ENCODE measurements around the gene SHROOM1.

Gene SHROOM1

DNA sequence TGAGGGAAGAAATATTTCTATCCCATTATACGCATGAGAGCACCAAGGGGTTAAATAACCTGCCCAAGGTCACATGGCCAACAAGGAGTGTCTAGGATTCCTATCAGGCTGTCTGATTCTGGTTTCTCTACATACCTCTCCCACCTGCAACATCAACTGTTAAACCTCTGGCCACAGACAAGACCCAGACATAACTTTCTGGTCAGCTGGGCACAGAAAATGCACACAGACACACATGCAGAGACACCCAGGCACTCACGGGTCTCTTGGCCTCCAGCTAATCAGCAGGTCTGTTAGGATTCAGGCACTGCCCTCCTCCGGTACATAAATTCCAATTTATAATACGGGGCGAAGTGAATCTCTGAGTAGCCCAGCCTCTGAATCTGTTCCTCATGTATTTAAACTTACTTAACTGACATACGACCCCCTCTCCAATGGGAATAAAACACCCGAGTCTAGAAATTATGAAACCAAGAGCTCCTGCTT is 54.9 kb downstream of the SHROOM1 start:
- DNase-seq: no peak

DNA sequence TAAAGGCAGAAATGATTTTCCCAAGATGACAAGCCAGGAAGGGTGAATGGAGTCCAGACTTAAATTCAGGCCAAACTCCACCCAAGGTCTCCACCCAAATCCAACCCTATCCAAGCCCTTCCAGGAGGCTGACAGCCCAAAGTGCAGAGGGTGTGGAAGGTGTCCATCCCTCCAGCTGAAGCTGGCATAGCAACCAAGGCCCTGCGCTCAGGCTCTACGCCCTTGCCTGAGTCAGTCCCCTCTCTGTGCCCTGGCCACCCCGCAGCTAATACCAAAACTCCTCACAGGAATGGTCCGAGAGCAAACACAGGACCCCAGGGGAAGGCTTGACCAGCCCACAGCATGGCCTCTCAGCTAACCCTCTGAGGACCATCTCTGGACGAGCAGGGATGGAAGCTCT is 55.6 kb downstream of the SHROOM1 start:
- DNase-seq: no peak

DNA sequence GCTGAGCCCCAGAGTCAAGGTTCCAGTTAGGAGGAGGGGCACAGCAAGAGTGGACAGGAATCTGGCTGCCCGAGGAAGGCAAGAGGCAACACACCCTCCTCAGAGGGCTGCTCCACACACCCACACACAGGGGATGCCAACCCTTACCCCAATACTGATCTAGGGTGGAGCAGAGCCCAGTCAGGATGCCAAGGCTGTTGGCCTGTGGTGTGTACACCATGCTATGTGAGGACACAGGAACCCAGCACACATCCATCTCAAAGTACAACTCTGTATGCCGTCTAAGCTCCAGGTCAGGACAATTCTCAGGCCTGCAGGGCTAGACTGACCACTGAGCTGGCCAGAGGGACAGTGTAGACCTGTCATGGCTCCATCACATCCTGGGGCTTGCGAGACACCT is 56.0 kb downstream of the SHROOM1 start:
- DNase-seq: no peak

DNA sequence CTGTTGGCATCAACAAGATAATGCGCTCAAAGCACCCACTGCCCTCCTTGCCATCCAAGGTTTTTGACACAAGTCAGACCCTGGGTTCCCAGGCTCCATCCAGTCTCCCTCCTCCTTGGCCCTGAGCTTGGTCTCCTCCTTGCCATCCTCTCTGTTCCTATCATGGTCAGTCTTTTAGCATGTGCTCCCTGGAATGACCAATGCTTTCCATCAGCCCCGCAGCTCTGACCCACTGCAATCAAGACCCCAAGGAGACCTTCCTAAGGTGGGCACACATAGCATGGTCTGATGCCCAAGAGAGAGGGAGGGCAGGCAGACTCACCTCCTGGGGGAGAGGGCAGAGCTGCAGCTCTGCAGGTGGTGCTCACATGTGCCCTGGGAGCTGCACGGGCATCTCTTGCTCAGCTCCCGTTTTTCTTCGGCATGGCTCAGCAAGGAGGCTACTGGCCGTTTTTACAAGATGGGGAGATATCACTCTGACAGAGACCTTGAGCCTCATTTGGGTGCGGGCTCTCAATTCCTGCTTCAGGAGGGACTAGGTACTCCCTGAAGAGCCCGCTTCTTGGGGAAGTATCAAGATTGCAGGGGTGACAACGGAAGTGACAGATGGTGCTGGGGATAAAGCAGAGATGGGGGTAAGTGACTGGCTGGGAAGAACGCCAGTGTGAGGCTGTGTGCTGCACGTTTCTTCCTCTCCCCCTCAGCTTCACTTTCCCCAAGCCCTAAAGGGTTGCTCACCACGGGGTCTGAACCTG is 56.7 kb downstream of the SHROOM1 start:
- DNase-seq: peak; percentile 60

DNA sequence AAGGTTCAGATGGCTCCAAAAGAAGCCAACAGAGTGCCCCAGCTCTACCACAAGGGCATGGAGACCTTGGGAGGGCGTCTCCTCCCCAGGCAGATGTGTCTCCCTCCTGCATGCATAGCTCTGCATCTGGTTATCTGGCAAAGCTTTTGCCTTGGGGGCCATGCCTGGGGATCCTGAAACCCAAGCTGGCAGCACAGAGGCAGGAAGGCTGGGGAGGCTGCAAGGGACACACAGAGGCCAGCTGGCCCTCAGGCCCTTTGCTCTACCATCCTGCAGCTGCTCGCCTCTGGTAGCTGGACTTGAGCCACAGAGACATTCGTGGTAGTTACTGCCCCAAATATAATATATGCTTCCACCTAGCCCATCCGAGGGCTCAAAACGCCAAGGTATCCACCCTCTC is 57.3 kb downstream of the SHROOM1 start:
- no peak for DNase-seq

DNA sequence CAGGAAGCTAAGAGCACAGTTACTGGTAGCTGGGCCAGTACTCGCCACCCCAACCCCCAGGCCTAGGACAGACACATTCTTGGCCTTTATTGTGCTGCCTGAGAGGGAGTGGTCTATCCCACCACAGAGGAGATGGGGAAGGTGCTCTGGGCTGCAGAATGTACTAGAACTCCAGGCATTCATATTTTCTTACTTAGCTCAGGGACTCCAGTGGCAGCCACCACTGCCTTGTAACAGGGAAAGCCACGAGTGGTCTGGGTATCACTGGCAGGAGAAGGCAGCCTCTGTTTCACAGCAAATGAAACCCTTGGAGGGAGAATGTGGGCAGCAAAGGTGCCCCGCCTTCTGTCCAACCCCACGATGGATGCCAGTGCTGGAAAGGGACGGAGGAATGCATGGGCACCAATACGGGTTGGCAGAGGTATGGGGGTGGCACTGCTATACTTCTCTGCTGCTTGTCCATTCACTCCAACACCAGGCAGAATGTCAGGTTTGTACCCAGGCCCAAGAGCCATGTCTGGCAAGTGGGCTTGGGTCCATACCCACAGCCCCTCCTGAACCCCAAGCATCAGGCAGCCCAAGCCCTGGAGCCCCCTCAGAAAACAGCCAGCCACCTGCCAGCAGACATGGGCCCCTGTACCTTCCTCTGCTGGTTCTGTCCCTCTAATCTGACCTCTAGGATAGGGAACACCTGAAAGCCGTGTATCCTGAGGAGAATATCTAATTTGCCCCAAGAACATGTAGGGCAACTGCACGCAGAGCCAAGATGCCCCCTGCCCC is 58.0 kb downstream of the SHROOM1 start:
- DNase-seq: no peak

Data from NCI-H69 (cell line).